GM19023 (cell line): ENCODE data around the gene ZNF346.

Source experiments
- ATAC-seq: cut with Tn5 transposase; IDR thresholded peaks from one replicate; pipeline ENCODE4 v1.9.1; 2021; ENCODE audit warnings: mild to moderate bottlenecking, moderate library complexity; ENCODE audit not compliant: unreplicated experiment

The ZNF346 gene

DNA sequence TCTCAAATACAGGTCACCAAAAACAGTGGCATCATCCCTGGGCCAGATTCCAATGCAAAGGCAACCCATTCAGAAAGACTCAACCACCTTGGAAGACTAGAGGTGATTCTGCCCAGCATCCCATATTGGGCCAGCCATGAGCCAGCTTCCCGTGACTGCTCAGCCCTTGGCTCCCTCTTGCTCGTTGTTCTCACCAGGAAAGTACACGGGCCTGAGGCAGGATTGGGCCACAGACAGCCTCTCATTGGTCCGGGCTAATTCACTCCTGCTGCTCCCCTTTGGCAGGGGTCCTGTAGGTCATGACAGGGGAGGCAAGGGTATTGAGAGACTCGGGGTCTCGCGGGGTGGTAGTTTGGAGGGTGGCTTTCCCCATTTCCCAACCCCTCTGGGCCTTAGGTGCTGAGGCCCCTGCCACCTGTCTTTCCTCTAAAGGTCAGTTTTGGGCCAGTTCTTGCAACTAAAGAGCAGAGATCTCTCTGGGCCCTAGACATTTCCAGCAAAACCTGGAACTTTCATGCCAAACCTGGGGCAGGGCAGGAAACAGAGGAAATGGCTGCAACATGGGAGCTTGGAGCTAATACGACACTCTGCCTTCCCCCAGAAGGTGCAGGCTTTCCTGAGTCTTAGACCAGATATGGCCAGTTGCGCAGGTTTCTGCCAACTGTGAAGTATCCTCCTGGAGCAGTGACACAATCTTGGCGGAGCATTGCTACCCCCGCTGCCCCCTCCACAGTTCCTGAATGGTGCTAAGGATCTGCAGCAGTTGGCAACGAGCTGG lies 42.2 kb downstream of the ZNF346 start:
- ATAC-seq: no peak

DNA sequence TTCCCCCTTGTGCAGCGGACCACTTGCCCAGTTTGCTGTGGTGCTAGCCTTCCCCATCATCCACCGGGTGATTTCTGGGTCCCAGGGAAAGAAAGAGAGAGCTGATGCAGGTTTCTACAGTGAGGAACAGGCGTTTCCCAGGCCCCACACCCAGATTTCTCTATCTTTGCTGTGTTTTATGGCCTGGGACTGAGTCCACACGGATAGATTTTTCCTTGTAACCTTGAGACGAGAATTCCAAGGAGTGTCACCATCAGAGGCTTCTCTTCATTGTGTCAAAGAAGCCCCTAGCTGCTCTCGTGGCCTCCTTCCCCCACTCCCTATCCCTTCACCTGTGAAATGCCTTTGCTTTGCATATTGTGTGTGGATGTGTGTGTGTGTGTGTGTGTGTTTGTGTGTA lies 43.0 kb downstream of the ZNF346 start:
- ATAC-seq: no peak

DNA sequence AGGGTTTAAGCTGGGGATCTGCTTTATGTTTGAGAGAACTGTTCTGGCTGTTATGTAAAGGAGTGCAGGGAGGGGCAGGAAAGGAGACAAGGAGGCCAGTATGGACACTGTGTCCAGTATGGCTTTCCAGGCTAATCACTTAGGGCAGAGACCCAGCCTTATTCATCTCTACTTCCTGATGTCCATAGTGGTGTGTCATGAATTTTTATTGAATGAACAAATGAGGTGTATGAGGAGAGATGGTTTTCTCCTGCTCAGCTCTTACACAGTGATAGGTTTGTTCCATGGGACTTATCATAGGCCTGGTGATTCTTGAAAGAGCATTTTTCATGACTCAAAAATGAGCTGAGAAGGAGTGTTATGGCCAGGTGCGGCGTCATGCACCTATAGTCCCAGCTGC lies 43.7 kb downstream of the ZNF346 start:
- ATAC-seq: no peak

DNA sequence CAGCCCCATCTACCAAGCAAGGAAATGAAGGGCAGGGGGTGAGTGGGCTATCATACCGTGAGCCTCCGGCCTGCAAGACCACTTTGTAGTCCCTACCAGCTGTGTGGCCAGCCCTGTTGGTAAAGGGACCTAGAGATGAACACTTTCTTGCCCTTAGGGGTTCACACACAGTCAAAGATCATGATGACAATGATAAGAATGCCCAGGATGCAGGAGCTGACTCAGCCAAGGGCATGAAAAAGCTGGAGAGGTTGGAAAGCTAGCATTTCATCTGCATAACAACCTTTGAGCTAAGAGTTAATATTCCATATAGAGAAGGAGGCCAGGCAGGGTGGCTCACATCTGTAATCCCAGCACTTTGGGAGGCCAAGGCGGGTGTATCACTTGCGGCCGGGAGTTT lies 45.0 kb downstream of the ZNF346 start:
- no peak for ATAC-seq

DNA sequence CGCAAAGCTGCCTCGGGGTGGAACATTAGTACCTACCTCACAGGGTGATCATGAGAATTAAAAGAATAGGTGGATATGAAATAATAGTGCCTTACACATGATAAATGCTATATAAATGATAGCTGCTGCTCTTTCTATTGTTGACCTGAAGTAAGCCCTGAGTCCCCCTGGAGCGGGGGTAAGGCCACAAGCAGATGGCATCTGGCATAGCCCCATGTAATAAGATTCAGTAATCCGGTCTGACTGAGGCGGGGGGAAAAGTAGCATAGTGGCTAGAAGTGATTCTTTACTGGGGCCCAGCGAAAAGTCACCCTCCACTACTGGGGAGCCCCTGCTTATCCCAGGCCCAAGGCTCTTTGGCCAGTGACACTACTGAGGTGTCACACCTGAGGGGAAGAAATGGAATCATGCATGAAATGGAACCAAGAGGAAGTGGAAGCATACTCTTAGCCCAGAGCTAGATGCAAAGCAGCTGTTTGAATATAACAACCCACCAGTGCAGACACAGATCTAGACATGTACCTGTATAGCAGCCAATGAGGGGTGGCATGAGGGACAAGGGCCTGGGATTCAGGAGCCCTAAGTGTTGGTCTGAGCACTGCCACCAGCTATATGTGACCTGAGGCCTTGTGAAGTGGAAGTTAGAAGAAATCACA lies 48.2 kb downstream of the ZNF346 start:
- ATAC-seq: no peak

DNA sequence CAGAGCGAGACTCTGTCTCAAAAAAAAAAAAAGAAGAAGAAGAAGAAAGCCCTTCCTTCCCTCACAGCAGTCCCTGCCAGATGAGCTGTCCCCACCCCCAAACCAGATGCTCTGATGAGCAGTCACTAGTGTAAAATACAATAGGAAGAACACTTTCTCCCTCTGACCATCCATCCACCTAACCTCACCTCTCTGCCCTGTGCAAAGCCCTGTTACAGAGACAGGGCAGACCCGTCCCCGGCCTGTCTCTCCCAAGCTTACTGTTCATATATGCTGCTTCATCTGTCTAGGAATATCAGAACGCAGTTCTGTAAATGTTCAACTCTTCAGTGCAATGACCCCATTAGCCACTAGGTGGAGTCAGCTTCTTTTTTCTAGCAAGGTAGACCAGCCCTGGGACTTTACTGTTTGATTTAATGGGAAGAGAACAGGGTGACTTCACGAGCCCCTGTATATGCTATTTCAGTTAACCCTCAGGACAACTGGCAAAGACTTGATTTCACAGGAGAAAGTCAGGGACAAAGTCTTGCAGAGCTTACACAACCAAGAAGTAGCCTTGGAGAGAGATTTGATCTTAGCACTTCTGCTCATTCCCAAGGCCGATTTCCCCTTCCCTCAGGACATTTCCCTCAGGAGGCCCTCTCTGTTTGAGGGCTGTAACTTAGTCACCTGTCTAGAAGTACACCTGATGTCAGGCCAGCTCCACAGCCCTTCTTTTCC lies 49.3 kb downstream of the ZNF346 start:
- ATAC-seq: no peak

DNA sequence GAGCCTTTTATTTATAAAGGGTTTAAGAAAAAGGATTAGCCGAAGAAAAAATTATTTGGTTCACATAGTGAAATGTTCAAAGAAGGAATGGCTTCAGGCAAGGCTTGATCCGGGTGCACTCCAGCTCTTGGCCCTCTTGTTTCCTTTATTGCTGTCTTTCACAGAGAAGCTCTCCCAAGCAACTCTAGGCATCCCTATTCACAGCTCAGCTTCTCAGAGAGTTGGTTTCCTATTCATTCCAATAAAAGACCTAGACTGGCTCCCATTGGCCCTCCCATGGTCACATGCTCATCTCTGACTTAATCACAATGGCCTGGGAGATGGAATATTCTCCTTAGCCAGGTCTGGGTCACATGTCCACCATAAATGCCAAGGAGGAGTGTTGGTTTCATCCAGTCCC lies 54.8 kb downstream of the ZNF346 start:
- no peak for ATAC-seq

DNA sequence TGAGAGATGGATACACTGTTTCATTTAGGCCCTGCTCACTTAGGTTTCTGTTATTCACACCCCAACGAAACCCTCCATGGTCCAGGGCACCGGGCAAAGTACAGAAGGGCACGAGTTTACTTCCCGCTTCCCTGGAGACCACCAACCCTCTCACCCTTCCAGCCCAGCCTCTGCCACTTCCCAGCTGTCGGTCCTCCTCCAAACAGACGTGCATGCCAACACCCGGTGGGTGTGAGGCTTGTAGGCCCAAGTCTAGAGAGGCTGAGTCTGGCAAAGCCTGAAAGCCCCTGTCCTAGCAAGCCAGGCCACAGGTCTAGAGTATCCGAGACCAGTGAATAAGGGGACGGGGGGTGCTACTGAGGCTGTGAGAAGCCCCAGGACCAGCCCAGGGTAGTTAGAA lies 57.1 kb downstream of the ZNF346 start:
- no peak for ATAC-seq

DNA sequence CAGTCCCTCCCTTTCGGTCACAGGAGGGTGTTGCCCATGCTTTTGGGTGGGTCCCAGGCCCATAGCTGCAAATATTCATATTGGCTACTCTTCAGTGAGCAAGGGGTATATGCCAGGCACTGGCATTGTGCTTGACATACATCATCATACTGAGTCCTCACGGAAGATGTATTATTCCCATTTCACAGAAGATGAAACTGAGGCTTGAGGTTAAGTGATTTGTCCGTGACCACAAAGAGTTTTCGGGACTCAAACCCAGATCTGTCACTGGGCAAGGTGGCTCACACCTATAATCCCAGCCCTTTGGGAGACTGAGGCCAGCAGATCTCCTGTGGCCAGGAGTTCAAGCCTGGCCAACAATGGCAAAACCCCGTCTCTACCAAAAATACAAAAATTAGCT lies 57.8 kb downstream of the ZNF346 start:
- no peak for ATAC-seq

DNA sequence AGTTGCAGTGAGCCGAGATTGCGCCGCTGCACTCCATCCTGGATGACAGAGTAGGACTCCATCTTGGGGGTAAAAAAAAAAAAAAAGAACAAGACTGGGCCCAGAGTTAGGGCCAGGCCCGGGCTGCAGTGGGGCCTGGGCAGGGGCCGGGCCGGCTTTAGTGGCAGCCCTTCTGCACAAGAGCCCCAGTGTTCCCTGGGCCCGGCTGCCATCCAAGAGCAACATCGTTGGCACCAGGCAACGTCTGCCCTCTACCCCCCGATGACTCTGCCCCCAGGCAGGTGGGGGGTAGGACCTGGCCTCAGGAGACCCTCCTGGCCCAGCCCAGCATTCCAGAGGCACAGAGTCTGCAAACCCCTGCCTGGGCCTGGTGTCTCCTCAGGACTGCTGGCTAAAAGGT lies 59.4 kb downstream of the ZNF346 start:
- no peak for ATAC-seq

DNA sequence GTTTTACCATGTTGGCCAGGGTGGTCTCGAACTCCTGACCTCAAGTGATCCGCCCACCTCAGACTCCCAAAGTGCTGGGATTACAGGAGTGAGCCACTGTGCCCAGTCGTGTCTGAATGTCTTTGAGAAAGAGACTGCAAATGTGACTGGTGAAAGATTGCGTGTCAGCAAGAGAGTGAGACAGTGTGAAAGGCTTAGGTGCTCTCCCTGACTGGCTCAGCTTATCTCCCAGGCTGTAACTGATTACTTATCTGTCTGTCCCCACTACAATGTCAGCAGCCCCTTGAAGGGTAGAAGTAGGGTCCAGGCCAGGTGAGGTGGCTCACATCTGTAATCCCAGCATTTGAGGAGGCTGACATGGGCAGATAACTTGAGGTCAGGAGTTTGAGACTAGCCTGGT lies 60.9 kb downstream of the ZNF346 start:
- no peak for ATAC-seq

DNA sequence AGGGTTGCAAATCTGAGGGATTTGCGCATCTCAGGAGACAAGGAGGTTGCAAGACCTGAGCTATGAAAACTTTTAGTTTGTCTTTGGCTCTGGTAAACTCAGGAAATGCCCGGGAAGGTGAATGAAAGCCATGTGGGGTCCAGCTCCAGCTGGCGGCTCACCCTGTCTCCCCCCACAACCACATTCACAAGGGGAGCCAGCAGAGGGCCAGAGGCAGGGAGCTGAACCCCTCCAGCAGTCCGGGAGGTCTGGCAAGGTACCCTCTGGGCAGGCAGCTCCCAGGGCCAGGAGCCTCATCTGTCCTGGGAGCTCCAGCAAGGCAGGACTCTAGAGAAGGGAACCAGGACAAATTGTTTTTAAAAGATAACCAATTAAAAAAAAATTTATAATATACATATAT lies 61.7 kb downstream of the ZNF346 start:
- ATAC-seq: no peak

DNA sequence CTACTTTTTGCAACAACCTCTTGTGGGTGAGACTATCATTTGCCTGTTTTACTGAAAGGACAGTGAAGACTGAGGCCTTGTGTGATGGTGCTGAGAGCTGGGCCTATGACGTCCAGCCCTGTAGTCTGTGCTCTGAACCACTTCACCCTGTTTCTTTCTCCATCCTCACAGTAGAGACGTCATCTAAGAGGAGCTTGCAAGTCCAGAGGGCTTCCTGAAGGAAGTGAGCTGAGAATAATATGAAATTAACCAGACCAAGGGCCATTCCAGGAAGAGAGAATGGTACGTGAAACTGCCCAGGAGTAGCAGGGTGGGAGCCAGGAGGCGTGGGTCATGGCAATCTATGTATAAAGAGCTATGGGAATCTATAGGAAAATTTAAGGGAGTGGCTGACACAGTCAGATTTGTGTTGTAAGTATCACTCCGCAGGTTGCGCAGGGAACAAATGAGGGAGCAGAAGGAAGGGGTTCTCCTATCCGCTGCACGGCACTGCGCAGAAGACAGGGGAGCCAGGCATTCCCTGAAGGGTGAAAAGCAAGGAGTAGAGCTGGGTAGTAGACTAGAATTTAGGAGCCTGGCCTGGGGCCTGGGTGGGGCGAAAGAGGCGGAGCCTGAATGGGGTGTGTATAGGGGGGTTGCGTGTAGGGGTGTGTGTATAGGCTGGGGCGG lies 63.6 kb downstream of the ZNF346 start:
- no peak for ATAC-seq

DNA sequence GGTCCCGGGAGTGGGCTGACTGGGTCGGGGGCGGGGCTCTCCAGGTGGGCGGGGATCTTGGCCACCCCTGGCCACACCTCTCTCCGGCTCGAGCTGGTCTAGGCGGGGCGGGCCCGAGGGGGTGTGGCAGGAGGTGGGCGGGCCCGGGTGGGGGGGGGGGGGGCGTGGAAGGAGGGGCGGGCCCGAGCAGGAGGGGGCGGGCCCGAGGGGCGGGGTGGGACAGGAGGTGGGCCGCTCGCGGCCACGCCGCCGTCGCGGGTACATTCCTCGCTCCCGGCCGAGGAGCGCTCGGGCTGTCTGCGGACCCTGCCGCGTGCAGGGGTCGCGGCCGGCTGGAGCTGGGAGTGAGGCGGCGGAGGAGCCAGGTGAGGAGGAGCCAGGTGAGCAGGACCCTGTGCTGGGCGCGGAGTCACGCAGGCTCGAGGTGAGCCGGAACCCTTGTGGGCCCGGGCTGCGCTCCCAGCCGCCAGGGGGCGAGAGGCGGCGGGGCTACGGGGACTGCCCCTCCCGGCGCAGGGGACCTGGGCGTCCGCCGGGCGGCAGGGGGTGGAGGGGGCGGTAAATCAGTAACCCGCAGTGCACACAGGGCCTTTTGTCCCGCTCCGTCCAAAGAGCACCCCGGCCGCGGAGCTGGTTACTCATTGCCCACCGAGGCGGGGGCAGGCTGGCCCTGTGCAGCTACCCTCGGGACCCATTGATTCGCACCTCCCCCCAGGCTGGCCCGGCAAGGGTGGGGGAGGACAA lies 64.3 kb downstream of the ZNF346 start, which contains the start of gene FGFR4:
Gene FGFR4 (plus strand): TSS at position 262 of the 744 bp plus-strand sequence. CDS start 2,688 bp downstream, outside the sequence.
- peak; percentile 63 for ATAC-seq

DNA sequence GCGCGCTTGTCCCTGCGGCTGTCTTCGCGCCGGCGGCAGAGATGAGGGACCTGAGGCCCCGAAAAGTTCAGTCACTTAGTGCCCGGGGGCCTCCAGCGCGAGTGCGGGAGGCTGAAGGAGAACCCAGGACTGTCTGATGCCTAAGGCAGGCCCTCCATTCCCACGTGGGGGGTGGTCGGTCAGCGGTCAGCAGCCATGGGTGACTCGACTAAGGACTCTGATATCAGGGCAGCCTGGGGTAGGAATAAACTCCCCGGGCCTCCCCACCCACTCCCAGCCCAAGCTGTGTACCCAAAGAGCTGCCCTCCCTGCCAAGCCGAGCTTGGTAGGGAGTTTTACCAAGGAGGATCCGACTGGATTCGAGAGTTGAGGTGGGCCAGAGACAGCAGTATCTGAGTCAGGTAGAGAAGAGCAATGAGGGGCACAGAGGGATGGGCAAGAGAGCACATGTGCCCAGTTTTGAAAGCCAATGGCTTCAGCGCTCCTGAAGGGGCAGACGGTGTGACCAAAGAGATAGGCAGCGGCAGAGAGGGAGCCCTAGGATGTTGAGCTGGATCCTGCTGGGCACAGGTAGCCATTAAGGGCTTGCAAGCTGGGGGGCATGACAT lies 65.0 kb downstream of the ZNF346 start:
- ATAC-seq: no peak

DNA sequence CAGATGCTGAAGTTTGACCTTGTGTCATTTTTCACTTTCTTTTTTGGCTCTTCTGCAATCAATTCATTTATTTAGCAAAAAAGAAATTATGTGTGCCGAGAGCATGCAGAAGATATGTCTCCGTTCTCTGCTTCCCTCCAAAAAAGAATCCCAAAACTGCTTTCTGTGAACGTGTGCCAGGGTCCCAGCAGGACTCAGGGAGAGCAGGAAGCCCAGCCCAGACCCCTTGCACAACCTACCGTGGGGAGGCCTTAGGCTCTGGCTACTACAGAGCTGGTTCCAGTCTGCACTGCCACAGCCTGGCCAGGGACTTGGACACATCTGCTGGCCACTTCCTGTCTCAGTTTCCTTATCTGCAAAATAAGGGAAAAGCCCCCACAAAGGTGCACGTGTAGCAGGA lies 66.6 kb downstream of the ZNF346 start:
- no peak for ATAC-seq

DNA sequence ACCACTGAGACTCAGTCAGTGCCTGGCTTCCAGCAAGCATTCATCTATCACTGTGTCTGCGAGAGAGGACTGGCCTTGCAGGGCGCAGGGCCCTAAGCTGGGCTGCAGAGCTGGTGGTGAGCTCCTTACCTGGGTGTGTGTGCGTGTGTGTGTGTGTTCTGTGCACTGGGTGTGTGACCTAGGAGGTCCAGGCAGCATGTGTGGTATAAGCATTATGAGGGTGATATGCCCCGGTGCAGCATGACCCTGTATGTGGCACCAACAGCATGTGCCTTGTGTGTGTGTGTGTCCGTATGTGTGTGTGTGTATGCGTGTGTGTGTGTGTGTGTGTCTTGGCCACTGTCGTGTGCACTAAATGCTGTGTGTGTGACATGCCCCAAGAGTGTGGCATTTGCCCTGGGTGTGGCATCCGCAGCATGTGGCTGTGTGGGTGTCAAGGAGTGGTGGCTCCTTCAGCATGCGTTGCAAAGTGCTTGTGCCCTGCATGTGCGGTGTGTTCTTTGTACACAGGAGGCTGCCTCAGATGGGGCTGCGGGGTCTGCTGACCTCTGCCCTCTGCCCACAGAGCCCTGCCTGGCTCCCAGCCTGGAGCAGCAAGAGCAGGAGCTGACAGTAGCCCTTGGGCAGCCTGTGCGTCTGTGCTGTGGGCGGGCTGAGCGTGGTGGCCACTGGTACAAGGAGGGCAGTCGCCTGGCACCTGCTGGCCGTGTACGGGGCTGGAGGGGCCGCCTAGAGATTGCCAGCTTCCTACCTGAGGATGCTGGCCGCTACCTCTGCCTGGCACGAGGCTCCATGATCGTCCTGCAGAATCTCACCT lies 67.5 kb downstream of the ZNF346 start:
- ATAC-seq: no peak

DNA sequence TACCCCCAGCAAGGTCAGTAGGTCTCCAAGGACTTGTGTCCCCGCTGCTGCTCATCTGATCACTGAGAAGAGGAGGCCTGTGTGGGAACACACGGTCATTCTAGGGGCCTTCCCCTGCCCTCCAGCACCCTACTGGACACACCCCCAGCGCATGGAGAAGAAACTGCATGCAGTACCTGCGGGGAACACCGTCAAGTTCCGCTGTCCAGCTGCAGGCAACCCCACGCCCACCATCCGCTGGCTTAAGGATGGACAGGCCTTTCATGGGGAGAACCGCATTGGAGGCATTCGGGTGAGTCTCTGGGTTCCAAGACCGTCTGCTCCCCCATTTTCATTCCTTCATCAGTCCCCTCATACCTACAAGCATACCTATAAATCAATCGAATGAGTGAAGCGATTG lies 68.3 kb downstream of the ZNF346 start:
- no peak for ATAC-seq

DNA sequence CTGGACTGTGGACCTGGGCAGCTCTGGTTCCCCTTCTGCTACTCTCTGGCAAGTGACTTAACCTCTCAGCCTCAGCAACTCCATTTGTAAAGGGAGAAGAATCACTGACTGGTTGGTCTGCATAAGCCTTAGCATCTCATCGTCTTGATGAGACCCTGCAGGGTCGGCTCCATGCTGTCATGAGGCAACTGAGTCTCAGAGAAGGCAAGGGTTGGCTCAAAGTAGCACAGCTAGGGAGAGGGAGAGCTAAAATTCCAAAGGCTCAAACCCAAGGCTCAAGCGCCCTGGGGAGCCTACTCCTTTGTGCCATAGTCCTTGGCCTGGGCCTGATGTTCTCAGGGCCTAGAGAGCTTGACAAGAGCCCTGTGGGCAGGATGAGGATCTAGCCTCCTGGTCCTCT lies 68.7 kb downstream of the ZNF346 start:
- ATAC-seq: no peak
